H1 (cell line): ENCODE measurements around the gene OSBPL5.

Source experiments
- CBX8 ChIP-seq: fragments of 300-800, 300-1000 bp; sonication (generic); IDR thresholded peaks from 2 replicates; pipeline ENCODE4 v1.7.1; 2016; ENCODE audit warnings: low read depth, low read length, borderline replicate concordance
- MAFK ChIP-seq: IDR thresholded peaks from 2 replicates; pipeline ENCODE4 v1.6.1; 2012; ENCODE audit warnings: low read depth, mild to moderate bottlenecking, improper control_type of control experiment, low read length
- POLR2A ChIP-seq, 2 experiments: IDR thresholded peaks; 1 replicate in 1 of 2; 2 replicates in 1 of 2; pipeline ENCODE4 v1.6.1; 2011; ENCODE audit warnings: low read depth in 2 of 2, low read length in 2 of 2, mild to moderate bottlenecking in 2 of 2; ENCODE audit errors: control extremely low read depth in 1 of 2
- POLR2AphosphoS5 ChIP-seq: IDR thresholded peaks from 2 replicates; pipeline ENCODE4 v1.6.1; 2011; ENCODE audit warnings: low read depth, low read length
- RAD21 ChIP-seq, 2 experiments: IDR thresholded peaks in 1 of 2; conservative IDR thresholded peaks in 1 of 2; 2 replicates each; pipeline ENCODE4 v1.6.1; 2011; ENCODE audit warnings: low read depth in 2 of 2, low read length in 2 of 2, improper control_type of control experiment in 1 of 2, inconsistent platforms in 1 of 2, mild to moderate bottlenecking in 1 of 2, moderate library complexity in 1 of 2
- SIN3A ChIP-seq, 2 experiments: IDR thresholded peaks in 1 of 2; conservative IDR thresholded peaks in 1 of 2; 2 replicates each; pipeline ENCODE4 v1.6.1; 2011 to 2012; ENCODE audit warnings: low read length in 2 of 2, improper control_type of control experiment in 1 of 2, low read depth in 1 of 2, mild to moderate bottlenecking in 1 of 2
- SP2 ChIP-seq: IDR thresholded peaks from 2 replicates; pipeline ENCODE4 v1.6.1; 2012; ENCODE audit warnings: mild to moderate bottlenecking, low read length, inconsistent platforms
- SUZ12 ChIP-seq: fragments of 200-600 bp; sonication (generic); IDR thresholded peaks from 2 replicates; pipeline ENCODE4 v1.6.1; 2012; ENCODE audit warnings: mild to moderate bottlenecking, inconsistent platforms, low read length, moderate library complexity, mixed read lengths
- TAF1 ChIP-seq: IDR thresholded peaks from 2 replicates; pipeline ENCODE4 v1.6.1; 2011; ENCODE audit warnings: mild to moderate bottlenecking, low read depth, low read length
- YY1 ChIP-seq: IDR thresholded peaks from 2 replicates; pipeline ENCODE4 v1.6.1; 2011; ENCODE audit warnings: low read depth, mild to moderate bottlenecking, low read length
- TF ChIP-seq, protein P1 (sequence below), 3 experiments: IDR thresholded peaks; 1 replicate in 2 of 3; 2 replicates in 1 of 3; pipeline versions ENCODE4 v1.5.1 to v1.6.1; 2011; ENCODE audit warnings: low read length in 3 of 3, mild to moderate bottlenecking in 3 of 3, inconsistent platforms in 2 of 3, low read depth in 1 of 3, moderate library complexity in 1 of 3; ENCODE audit not compliant: insufficient read depth in 1 of 3; ENCODE audit errors: control extremely low read depth in 1 of 3
- TF ChIP-seq, protein P2 (sequence below): IDR thresholded peaks from 2 replicates; pipeline ENCODE4 v1.6.1; 2011; ENCODE audit warnings: low read length, improper control_type of control experiment

DNA sequence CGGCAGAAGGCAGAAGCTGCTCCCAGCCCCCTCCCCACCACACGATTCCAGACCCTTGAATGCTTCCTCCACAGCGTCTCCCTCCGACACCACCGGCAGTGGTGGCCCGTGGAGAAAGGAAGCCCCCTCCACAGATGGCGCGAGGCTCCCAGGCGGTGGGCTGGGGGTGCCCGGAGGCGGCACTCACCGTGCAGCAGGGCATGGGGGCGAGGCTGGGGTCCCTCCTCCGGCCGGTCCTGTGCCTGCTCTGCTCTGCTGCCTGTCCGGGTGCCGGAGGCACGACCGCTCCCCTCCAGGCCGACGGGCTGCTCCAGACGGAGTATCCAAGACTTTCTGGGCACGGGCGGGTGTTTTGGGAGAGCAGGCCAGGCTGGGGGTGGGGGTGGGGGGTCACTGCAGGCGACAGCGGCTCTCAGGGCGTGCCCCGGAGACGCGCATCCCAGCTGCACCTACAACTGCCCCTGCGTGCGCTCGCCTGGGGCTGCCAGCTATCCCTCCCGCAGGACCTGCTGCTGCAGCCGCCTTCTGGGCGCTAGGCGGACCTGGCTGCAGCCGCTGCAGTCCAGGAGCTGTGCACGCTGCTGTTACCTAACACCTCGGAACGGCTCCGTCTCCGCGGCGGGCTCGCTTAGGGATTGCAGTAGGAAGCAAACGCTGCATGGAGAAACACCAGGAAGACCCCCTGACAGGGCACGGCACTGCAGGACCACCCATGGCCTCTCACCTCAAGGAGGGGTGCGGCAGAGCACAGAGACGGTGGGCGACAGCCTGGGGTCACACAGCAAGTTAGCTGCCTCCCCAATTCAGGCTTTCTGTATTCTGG, 38.3 kb upstream of the OSBPL5 start:
- TF ChIP-seq POLR2A (IDR thresholded peaks at IDR 0.05; ENCODE audit: control extremely low read depth in 1 of 2, low read depth in 2 of 2, low read length in 2 of 2) (no peak), SUZ12 (no peak; the same call in 1 of the 2 replicates), YY1 (no peak), RAD21 (IDR thresholded peaks at IDR 0.05 in 1 of 2, conservative IDR thresholded peaks at IDR 0.05 in 1 of 2; ENCODE audit: low read depth in 2 of 2, low read length in 2 of 2) (no peak; a peak in 1 of 4 replicates), SIN3A (conservative IDR thresholded peaks at IDR 0.05 in 1 of 2, IDR thresholded peaks at IDR 0.05 in 1 of 2; ENCODE audit: low read depth in 1 of 2, low read length in 2 of 2) (no peak), SP2 (no peak), TAF1 (no peak), POLR2AphosphoS5 (no peak), CBX8 (no peak), MAFK (no peak)
- TF ChIP-seq, protein P1, sequence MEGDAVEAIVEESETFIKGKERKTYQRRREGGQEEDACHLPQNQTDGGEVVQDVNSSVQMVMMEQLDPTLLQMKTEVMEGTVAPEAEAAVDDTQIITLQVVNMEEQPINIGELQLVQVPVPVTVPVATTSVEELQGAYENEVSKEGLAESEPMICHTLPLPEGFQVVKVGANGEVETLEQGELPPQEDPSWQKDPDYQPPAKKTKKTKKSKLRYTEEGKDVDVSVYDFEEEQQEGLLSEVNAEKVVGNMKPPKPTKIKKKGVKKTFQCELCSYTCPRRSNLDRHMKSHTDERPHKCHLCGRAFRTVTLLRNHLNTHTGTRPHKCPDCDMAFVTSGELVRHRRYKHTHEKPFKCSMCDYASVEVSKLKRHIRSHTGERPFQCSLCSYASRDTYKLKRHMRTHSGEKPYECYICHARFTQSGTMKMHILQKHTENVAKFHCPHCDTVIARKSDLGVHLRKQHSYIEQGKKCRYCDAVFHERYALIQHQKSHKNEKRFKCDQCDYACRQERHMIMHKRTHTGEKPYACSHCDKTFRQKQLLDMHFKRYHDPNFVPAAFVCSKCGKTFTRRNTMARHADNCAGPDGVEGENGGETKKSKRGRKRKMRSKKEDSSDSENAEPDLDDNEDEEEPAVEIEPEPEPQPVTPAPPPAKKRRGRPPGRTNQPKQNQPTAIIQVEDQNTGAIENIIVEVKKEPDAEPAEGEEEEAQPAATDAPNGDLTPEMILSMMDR (IDR thresholded peaks at IDR 0.05; ENCODE audit: control extremely low read depth in 1 of 3, insufficient read depth in 1 of 3, low read depth in 1 of 3, low read length in 3 of 3): peak in 1 of 3 experiments; percentile 8; a peak in 1 of 4 replicates
- TF ChIP-seq, protein P2, sequence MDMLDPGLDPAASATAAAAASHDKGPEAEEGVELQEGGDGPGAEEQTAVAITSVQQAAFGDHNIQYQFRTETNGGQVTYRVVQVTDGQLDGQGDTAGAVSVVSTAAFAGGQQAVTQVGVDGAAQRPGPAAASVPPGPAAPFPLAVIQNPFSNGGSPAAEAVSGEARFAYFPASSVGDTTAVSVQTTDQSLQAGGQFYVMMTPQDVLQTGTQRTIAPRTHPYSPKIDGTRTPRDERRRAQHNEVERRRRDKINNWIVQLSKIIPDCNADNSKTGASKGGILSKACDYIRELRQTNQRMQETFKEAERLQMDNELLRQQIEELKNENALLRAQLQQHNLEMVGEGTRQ: no peak
